A673 (cell line): Measurements from ENCODE around the gene ZNF221. TPM values are rescaled to one million over a fixed set of nuclear protein-coding genes. Genes with fewer than 3 reads are reported as not detected.
"Not testable (repeated sequence)": the region's sequence is repeated elsewhere in the genome, so short reads cannot be mapped to it uniquely, and the experiment has no call there.

Source experiments
- BruUV-seq: library from RNA; stranded (reverse); fragments of 400-500 nt; replicated peaks from 2 replicates; lab custom pipeline; 2021; lab: Mats Ljungman, UMichigan
- CTCF ChIA-PET: fragments of 300-600 bp; sonication (Branson Sonifier 250); formaldehyde crosslinking; loops from one replicate; lab custom pipeline; 2022; ENCODE audit warnings: antibody characterized with exemption; lab: Charles Lee
- POLR2A ChIA-PET: fragments of 300-600 bp; sonication (Branson Sonifier 250); formaldehyde crosslinking; loops from one replicate; lab custom pipeline; 2022; ENCODE audit warnings: antibody characterized with exemption; ENCODE audit not compliant: low non-redundant PET; lab: Charles Lee
- DNase-seq: peaks from one replicate; pipeline ENCODE4 v3.0.0-alpha.2; 2015; ENCODE audit warnings: low spot score
- H3K27ac ChIP-seq: fragments of 200-600 bp; sonication (generic); 2 replicates; pipeline ENCODE4 v1.5.1; 2016; ENCODE audit warnings: mixed run types, low read depth, mild to moderate bottlenecking, mixed read lengths, antibody characterized with exemption, low read length; ENCODE audit not compliant: poor library complexity, severe bottlenecking
- H3K27me3 ChIP-seq: fragments of 200-600 bp; sonication (generic); replicated peaks from 2 replicates; pipeline ENCODE4 v1.6.1; 2017; ENCODE audit warnings: mixed run types, low read depth, mild to moderate bottlenecking, mixed read lengths, antibody characterized with exemption, low read length; ENCODE audit not compliant: insufficient read depth, poor library complexity
- H3K36me3 ChIP-seq: fragments of 200-600 bp; sonication (generic); 2 replicates; pipeline ENCODE4 v1.6.1; 2016; ENCODE audit warnings: mixed run types, mild to moderate bottlenecking, mixed read lengths, antibody characterized with exemption, low read length; ENCODE audit not compliant: insufficient read depth, poor library complexity, severe bottlenecking
- H3K4me1 ChIP-seq: fragments of 200-600 bp; sonication (generic); 2 replicates; pipeline ENCODE4 v1.6.1; 2017; ENCODE audit warnings: mixed run types, mild to moderate bottlenecking, mixed read lengths, antibody characterized with exemption, low read length; ENCODE audit not compliant: insufficient read depth, poor library complexity, severe bottlenecking
- H3K4me3 ChIP-seq: fragments of 200-600 bp; sonication (generic); 2 replicates; pipeline ENCODE4 v1.5.1; 2016; ENCODE audit warnings: low read depth, mixed run types, mild to moderate bottlenecking, mixed read lengths, low read length; ENCODE audit not compliant: poor library complexity, severe bottlenecking
- H3K9me3 ChIP-seq: fragments of 200-600 bp; sonication (generic); 2 replicates; pipeline ENCODE4 v1.6.1; 2016; ENCODE audit warnings: mixed run types, low read depth, mild to moderate bottlenecking, mixed read lengths, antibody characterized with exemption, low read length; ENCODE audit not compliant: poor library complexity, severe bottlenecking
- CTCF ChIP-seq: fragments of 300-800, 200-600 bp; sonication (generic); conservative IDR thresholded peaks from 2 replicates; pipeline ENCODE4 v1.5.1; 2017; ENCODE audit warnings: low read depth, mild to moderate bottlenecking, antibody characterized with exemption, low read length, moderate library complexity, mixed read lengths
- EZH2 ChIP-seq: fragments of 200-600 bp; sonication (generic); IDR thresholded peaks from 2 replicates; pipeline ENCODE4 v1.6.1; 2017; ENCODE audit warnings: borderline replicate concordance, low read depth, mild to moderate bottlenecking, mixed read lengths, antibody characterized with exemption, low read length; ENCODE audit not compliant: poor library complexity, severe bottlenecking
- intact Hi-C: fragments of 100-400 bp; cut with micrococcal nuclease; formaldehyde crosslinking; loops from one replicate; pipeline ENCODE4 v1.10.0; 2022; ENCODE audit not compliant: unreplicated experiment
- total RNA-seq: library from RNA; stranded (reverse); gene quantifications from 2 replicates; pipeline ENCODE4 v1.2.3, GENCODE V29; 2021

ZNF221 gene
- total RNA-seq, 1 experiment from 2014 or later: 4.8 TPM

- CTCF ChIA-PET: no interaction called here
- TF ChIP-seq CTCF (no peak), EZH2 (no peak)
Measured at GRCh38 chr19:43940719-43941118, 10.3 kb upstream of the ZNF221 start.

DNA sequence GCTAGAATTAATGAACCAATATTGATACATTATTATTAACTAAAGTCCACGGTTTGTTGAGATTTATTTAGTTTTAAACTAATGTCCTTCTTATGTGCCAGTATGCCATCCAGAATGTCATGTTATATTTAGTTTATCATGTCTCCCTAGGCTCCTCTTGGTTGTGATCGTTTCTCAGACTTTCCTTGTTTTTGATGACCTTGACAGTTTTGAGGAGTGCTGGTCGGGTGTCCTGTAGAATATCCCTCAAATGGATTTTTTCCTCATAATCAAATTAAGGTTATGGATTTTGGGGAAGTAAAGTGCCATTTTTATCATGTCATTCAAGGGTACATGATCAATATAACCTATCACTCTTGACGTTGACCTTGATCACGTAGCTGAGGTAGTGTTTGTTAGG is 9.8 kb upstream of the ZNF221 start:
- DNase-seq: no peak
- intact Hi-C loops: no loop called here
- Histone ChIP-seq H3K27ac (no peak overlapping the region), H3K36me3 (no peaks in the 10 kb centered on the region), H3K9me3 (peaks cover 12% of the 10 kb centered on the region), H3K27me3 (peaks cover 13% of the 10 kb centered on the region), H3K4me1 (no peaks in the 10 kb centered on the region), H3K4me3 (no peak overlapping the region)
- POLR2A ChIA-PET: no interaction called here
- CTCF ChIA-PET: no interaction called here
- no TSS peak for BruUV-seq
- TF ChIP-seq EZH2 (no peak), CTCF (no peak)

More at GRCh38 chr19:43940719-43941118, 10.3 kb upstream of the ZNF221 start:
- peaks cover 12% of the 10 kb centered on the region for H3K9me3 ChIP-seq
- H3K27ac ChIP-seq: no peak overlapping the region
- intact Hi-C loops: no loop called here
- H3K4me3 ChIP-seq: no peak overlapping the region
- no peaks in the 10 kb centered on the region for H3K4me1 ChIP-seq
- H3K27me3 ChIP-seq: peaks cover 13% of the 10 kb centered on the region
- no peak for DNase-seq
- H3K36me3 ChIP-seq: no peaks in the 10 kb centered on the region
- POLR2A ChIA-PET: no interaction called here
- BruUV-seq: no TSS peak

DNA sequence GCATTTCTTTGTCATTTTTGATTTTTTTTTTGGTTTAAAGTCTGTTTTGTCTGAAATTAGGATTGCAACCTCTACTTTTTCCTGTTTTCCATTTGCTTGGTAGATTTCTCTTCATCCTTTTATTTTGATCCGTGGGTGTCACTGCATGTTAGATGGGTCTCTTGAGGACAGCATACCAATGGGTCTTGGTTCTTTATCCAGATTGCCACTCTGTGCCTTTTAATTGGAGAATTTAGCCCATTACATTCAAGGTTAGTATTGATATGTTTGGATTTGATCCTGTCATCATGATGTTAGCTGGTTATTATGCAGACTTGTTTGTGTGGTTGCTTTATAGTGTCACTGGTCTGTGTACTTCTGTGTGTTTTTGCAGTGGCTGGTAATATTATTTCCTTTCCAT is 3.6 kb upstream of the ZNF221 start:
- BruUV-seq, H3K36me3 ChIP-seq, DNase-seq, H3K9me3 ChIP-seq, H3K4me1 ChIP-seq, H3K27me3 ChIP-seq, H3K27ac ChIP-seq, CTCF ChIA-PET, H3K4me3 ChIP-seq, intact Hi-C loops, POLR2A ChIA-PET: not testable (repeated sequence)

- POLR2A ChIA-PET, BruUV-seq, intact Hi-C loops, H3K27me3 ChIP-seq, H3K9me3 ChIP-seq, H3K4me3 ChIP-seq, H3K27ac ChIP-seq, CTCF ChIA-PET, H3K36me3 ChIP-seq, DNase-seq, H3K4me1 ChIP-seq: not testable (repeated sequence)
Measured at GRCh38 chr19:43949803-43950202, 1.2 kb upstream of the ZNF221 start.
